K562 (cell line): Measurements from ENCODE around the gene ZGLP1. TPM values are rescaled to one million over a fixed set of nuclear protein-coding genes. Genes with fewer than 3 reads are reported as not detected.

Source experiments
- ADNP ChIP-seq: fragments of 200-800 bp; sonication (Bioruptor generic); IDR thresholded peaks from 2 replicates; pipeline ENCODE4 v1.6.1; 2016; ENCODE audit warnings: missing genetic modification characterization, missing compliant biosample characterization
- BRD4 ChIP-seq: fragments of 200-600 bp; sonication (generic); IDR thresholded peaks from 2 replicates; pipeline ENCODE4 v1.6.1; 2017; ENCODE audit warnings: inconsistent platforms
- C11orf30 ChIP-seq: fragments of 450-650 bp; IDR thresholded peaks from 2 replicates; pipeline ENCODE4 v1.6.1; 2016; ENCODE audit warnings: low read depth, mild to moderate bottlenecking
- DIDO1 ChIP-seq: fragments of 450-650 bp; IDR thresholded peaks from 2 replicates; pipeline ENCODE4 v1.6.1; 2016; ENCODE audit warnings: low read depth, missing biosample characterization, missing genetic modification characterization
- FOS ChIP-seq: IDR thresholded peaks from 3 replicates; pipeline ENCODE4 v1.6.1; 2011; ENCODE audit not compliant: insufficient read length; ENCODE audit errors: extremely low read depth
- MED1 ChIP-seq: sonication (generic); formaldehyde crosslinking; IDR thresholded peaks from 2 replicates; pipeline ENCODE4 v1.8.1; 2023; ENCODE audit warnings: missing genetic modification reagents, borderline replicate concordance
- NR1H2 ChIP-seq: sonication (generic); formaldehyde crosslinking; IDR thresholded peaks from 2 replicates; pipeline ENCODE4 v1.4.0; 2020; ENCODE audit warnings: mild to moderate bottlenecking, missing genetic modification reagents
- RB1 ChIP-seq: fragments of 450-650 bp; IDR thresholded peaks from 2 replicates; pipeline ENCODE4 v1.6.1; 2017; ENCODE audit warnings: low read depth, mild to moderate bottlenecking
- ZFP30 ChIP-seq: fragments of 250-450 bp; sonication (Bioruptor Pico); IDR thresholded peaks from 2 replicates; pipeline ENCODE4 v1.8.0; 2022; ENCODE audit warnings: moderate library complexity, mild to moderate bottlenecking, inconsistent platforms, borderline replicate concordance
- ZKSCAN3 ChIP-seq: fragments of 250-450 bp; sonication (Bioruptor Pico); IDR thresholded peaks from 2 replicates; pipeline ENCODE4 v1.4.0; 2020
- polyA plus RNA-seq, 8 experiments: library from polyadenylated mRNA; depleted of rRNA in 4 of 8; stranded (reverse) in 5 of 8; unstranded in 3 of 8; fragments of >200 nt; fragmentation: Nextera tagmentation in 2 of 8; fragmentation: Illumina TruSeq in 1 of 8; extraction: Ambion mirVana in 2 of 8; extraction: Trizol in 1 of 8; gene quantifications; 2 replicates each; pipeline versions ENCODE4 v1.2.1 to v1.2.3, GENCODE V29; 2011 to 2014; ENCODE audit warnings: inconsistent platforms in 1 of 8, missing spikeins in 1 of 8
- total RNA-seq, 7 experiments: library from RNA; depleted of rRNA in 6 of 7; stranded (reverse); fragments of >200 nt in 6 of 7; fragmentation: Illumina TruSeq in 2 of 7; extraction: Trizol in 2 of 7; gene quantifications; 2 replicates each; pipeline versions ENCODE4 v1.2.1 to v1.2.3, GENCODE V29; 2011 to 2021; ENCODE audit warnings: low replicate concordance in 1 of 7
- TF ChIP-seq, protein P1 (sequence below): sonication (generic); formaldehyde crosslinking; IDR thresholded peaks from 2 replicates; pipeline ENCODE4 v1.8.1; 2023; ENCODE audit warnings: mild to moderate bottlenecking, missing genetic modification reagents
- TF ChIP-seq, protein P2 (sequence below), 2 experiments: fragments of 250-450 bp in 1 of 2; fragments of 450-650 bp in 1 of 2; sonication (Bioruptor Pico) in 1 of 2; IDR thresholded peaks; 2 replicates each; pipeline versions ENCODE4 v1.6.1 to v1.8.0; 2016 to 2021; ENCODE audit warnings: mild to moderate bottlenecking in 2 of 2, moderate library complexity in 2 of 2, missing compliant biosample characterization in 1 of 2, missing genetic modification characterization in 1 of 2
- TF ChIP-seq, protein P3 (sequence below): fragments of 450-650 bp; IDR thresholded peaks from 2 replicates; pipeline ENCODE4 v1.6.1; 2017; ENCODE audit warnings: mild to moderate bottlenecking, moderate library complexity
- TF ChIP-seq, protein P4 (sequence below): fragments of 250-450 bp; sonication (Bioruptor Pico); IDR thresholded peaks from 2 replicates; pipeline ENCODE4 v1.5.0; 2022; ENCODE audit warnings: mild to moderate bottlenecking
- TF ChIP-seq, protein P5 (sequence below): fragments of 250-450 bp; sonication (Bioruptor Pico); IDR thresholded peaks from 2 replicates; pipeline ENCODE4 v1.8.0; 2021; ENCODE audit warnings: moderate library complexity, mild to moderate bottlenecking, inconsistent platforms
- TF ChIP-seq, protein P6 (sequence below): fragments of 450-650 bp; IDR thresholded peaks from 2 replicates; pipeline ENCODE4 v1.6.1; 2016; ENCODE audit warnings: mild to moderate bottlenecking

Gene ZGLP1
- total and polyA plus RNA-seq, 9 of the 15 experiments (the other 6 are each of a cell fraction or from before 2014, with no cell fraction given), result 0.24 to 4.5 (median 2.2) TPM

DNA sequence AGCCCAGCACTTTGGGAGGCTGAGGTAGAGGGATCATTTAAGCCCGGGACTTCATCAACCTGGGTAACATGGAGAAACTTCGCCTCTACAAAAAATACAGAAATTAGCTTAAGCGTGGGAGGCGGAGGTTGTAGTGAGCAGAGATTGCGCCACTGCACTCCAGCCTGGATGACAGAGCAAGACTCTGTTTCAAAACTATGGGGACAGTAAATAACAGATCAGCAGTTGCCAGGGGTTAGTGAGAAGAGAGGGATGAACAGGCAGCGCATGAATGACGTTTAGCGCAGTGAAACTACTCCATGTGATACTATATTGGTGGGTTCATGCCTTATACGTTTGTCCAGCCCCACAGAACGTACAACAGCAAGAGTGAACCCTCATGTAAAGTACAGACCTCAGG is 36.9 kb upstream of the ZGLP1 start (continued):
- 0 out of 2 replicates have a peak, but pooled peaks have one; percentile 18 for TF ChIP-seq DIDO1
- TF ChIP-seq, protein P1, sequence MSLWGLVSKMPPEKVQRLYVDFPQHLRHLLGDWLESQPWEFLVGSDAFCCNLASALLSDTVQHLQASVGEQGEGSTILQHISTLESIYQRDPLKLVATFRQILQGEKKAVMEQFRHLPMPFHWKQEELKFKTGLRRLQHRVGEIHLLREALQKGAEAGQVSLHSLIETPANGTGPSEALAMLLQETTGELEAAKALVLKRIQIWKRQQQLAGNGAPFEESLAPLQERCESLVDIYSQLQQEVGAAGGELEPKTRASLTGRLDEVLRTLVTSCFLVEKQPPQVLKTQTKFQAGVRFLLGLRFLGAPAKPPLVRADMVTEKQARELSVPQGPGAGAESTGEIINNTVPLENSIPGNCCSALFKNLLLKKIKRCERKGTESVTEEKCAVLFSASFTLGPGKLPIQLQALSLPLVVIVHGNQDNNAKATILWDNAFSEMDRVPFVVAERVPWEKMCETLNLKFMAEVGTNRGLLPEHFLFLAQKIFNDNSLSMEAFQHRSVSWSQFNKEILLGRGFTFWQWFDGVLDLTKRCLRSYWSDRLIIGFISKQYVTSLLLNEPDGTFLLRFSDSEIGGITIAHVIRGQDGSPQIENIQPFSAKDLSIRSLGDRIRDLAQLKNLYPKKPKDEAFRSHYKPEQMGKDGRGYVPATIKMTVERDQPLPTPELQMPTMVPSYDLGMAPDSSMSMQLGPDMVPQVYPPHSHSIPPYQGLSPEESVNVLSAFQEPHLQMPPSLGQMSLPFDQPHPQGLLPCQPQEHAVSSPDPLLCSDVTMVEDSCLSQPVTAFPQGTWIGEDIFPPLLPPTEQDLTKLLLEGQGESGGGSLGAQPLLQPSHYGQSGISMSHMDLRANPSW (CRISPR knock-in tag), result no peak
- TF ChIP-seq, protein P2, sequence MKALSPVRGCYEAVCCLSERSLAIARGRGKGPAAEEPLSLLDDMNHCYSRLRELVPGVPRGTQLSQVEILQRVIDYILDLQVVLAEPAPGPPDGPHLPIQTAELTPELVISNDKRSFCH (CRISPR knock-in tag; IDR thresholded peaks at IDR 0.05), result no peak
- TF ChIP-seq, protein P2 (tag; IDR thresholded peaks at IDR 0.05), result no peak
- TF ChIP-seq, protein P3, sequence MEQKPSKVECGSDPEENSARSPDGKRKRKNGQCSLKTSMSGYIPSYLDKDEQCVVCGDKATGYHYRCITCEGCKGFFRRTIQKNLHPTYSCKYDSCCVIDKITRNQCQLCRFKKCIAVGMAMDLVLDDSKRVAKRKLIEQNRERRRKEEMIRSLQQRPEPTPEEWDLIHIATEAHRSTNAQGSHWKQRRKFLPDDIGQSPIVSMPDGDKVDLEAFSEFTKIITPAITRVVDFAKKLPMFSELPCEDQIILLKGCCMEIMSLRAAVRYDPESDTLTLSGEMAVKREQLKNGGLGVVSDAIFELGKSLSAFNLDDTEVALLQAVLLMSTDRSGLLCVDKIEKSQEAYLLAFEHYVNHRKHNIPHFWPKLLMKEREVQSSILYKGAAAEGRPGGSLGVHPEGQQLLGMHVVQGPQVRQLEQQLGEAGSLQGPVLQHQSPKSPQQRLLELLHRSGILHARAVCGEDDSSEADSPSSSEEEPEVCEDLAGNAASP, result no peak
- no peak for TF ChIP-seq NR1H2
- no peak for TF ChIP-seq FOS
- TF ChIP-seq C11orf30, result peak; percentile 77
- TF ChIP-seq, protein P4, sequence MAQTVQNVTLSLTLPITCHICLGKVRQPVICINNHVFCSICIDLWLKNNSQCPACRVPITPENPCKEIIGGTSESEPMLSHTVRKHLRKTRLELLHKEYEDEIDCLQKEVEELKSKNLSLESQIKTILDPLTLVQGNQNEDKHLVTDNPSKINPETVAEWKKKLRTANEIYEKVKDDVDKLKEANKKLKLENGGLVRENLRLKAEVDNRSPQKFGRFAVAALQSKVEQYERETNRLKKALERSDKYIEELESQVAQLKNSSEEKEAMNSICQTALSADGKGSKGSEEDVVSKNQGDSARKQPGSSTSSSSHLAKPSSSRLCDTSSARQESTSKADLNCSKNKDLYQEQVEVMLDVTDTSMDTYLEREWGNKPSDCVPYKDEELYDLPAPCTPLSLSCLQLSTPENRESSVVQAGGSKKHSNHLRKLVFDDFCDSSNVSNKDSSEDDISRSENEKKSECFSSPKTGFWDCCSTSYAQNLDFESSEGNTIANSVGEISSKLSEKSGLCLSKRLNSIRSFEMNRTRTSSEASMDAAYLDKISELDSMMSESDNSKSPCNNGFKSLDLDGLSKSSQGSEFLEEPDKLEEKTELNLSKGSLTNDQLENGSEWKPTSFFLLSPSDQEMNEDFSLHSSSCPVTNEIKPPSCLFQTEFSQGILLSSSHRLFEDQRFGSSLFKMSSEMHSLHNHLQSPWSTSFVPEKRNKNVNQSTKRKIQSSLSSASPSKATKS (CRISPR knock-in tag), result no peak
- no peak for TF ChIP-seq RB1
- TF ChIP-seq, protein P5, sequence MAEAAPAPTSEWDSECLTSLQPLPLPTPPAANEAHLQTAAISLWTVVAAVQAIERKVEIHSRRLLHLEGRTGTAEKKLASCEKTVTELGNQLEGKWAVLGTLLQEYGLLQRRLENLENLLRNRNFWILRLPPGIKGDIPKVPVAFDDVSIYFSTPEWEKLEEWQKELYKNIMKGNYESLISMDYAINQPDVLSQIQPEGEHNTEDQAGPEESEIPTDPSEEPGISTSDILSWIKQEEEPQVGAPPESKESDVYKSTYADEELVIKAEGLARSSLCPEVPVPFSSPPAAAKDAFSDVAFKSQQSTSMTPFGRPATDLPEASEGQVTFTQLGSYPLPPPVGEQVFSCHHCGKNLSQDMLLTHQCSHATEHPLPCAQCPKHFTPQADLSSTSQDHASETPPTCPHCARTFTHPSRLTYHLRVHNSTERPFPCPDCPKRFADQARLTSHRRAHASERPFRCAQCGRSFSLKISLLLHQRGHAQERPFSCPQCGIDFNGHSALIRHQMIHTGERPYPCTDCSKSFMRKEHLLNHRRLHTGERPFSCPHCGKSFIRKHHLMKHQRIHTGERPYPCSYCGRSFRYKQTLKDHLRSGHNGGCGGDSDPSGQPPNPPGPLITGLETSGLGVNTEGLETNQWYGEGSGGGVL (CRISPR knock-in tag), result no peak
- TF ChIP-seq, protein P6, sequence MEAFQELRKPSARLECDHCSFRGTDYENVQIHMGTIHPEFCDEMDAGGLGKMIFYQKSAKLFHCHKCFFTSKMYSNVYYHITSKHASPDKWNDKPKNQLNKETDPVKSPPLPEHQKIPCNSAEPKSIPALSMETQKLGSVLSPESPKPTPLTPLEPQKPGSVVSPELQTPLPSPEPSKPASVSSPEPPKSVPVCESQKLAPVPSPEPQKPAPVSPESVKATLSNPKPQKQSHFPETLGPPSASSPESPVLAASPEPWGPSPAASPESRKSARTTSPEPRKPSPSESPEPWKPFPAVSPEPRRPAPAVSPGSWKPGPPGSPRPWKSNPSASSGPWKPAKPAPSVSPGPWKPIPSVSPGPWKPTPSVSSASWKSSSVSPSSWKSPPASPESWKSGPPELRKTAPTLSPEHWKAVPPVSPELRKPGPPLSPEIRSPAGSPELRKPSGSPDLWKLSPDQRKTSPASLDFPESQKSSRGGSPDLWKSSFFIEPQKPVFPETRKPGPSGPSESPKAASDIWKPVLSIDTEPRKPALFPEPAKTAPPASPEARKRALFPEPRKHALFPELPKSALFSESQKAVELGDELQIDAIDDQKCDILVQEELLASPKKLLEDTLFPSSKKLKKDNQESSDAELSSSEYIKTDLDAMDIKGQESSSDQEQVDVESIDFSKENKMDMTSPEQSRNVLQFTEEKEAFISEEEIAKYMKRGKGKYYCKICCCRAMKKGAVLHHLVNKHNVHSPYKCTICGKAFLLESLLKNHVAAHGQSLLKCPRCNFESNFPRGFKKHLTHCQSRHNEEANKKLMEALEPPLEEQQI, result no peak
- TF ChIP-seq ZFP30, result no peak
- no peak for TF ChIP-seq ADNP
- no peak for TF ChIP-seq BRD4
- no peak for TF ChIP-seq ZKSCAN3 (CRISPR knock-in tag)
- TF ChIP-seq MED1 (CRISPR knock-in tag), result no peak
